Osteocyte (in vitro differentiated cells): ENCODE data around the gene MPEG1. TPM values are rescaled to one million over a fixed set of nuclear protein-coding genes. Genes with fewer than 3 reads are reported as not detected.

Experiments used
- DNase-seq: peaks from one replicate; pipeline ENCODE4 v3.0.0; 2021; ENCODE audit warnings: mixed read lengths; ENCODE audit not compliant: unreplicated experiment; ENCODE audit errors: extremely low spot score
- H3K27ac Mint-ChIP-seq: one replicate; pipeline ENCODE4 v1.8.0; 2021; ENCODE audit warnings: mild to moderate bottlenecking, mixed read lengths; ENCODE audit not compliant: unreplicated experiment
- H3K27me3 Mint-ChIP-seq: one replicate; pipeline ENCODE4 v1.8.0; 2021; ENCODE audit warnings: mixed read lengths; ENCODE audit not compliant: unreplicated experiment
- H3K36me3 Mint-ChIP-seq: one replicate; pipeline ENCODE4 v1.8.0; 2021; ENCODE audit warnings: mixed read lengths; ENCODE audit not compliant: unreplicated experiment
- H3K4me1 Mint-ChIP-seq: one replicate; pipeline ENCODE4 v1.8.0; 2021; ENCODE audit warnings: mixed read lengths; ENCODE audit not compliant: unreplicated experiment
- H3K4me3 Mint-ChIP-seq: one replicate; pipeline ENCODE4 v1.8.0; 2021; ENCODE audit warnings: mild to moderate bottlenecking, moderate library complexity, mixed read lengths; ENCODE audit not compliant: unreplicated experiment
- H3K9me3 Mint-ChIP-seq: one replicate; pipeline ENCODE4 v1.8.0; 2021; ENCODE audit warnings: mixed read lengths; ENCODE audit not compliant: unreplicated experiment
- CTCF ChIP-seq: fragments of 200-600 bp; sonication (generic); IDR thresholded peaks from 2 replicates; pipeline ENCODE4 v1.5.0; 2021; ENCODE audit warnings: antibody characterized with exemption, mild to moderate bottlenecking, moderate library complexity
- total RNA-seq: library from RNA; stranded (reverse); gene quantifications from 2 replicates; pipeline ENCODE4 v1.2.1, GENCODE V29; 2021

The MPEG1 gene
- total RNA-seq, 1 donor from 2014 or later: not detected

- Mint-ChIP-seq H3K27ac (no peak overlapping the region), H3K4me1 (no peaks in the 10 kb centered on the region), H3K4me3 (no peak overlapping the region), H3K9me3 (no peaks in the 10 kb centered on the region), H3K36me3 (no peaks in the 10 kb centered on the region), H3K27me3 (peaks cover 57% of the 10 kb centered on the region)
- no peak for DNase-seq
- TF ChIP-seq CTCF: no peak
Measured at GRCh38 chr11:59255281-59255680, 42.6 kb upstream of the MPEG1 start.

GRCh38 chr11:59254286-59254685 lies 41.6 kb upstream of the MPEG1 start:
- Mint-ChIP-seq H3K27ac (no peak overlapping the region), H3K9me3 (no peaks in the 10 kb centered on the region), H3K27me3 (peaks cover 56% of the 10 kb centered on the region), H3K4me1 (no peaks in the 10 kb centered on the region), H3K4me3 (no peak overlapping the region), H3K36me3 (no peaks in the 10 kb centered on the region)
- DNase-seq: no peak
- TF ChIP-seq CTCF: no peak

- Mint-ChIP-seq H3K9me3 (no peaks in the 10 kb centered on the region), H3K27ac (no peak overlapping the region), H3K4me3 (no peak overlapping the region), H3K4me1 (peaks cover 10% of the 10 kb centered on the region), H3K36me3 (no peaks in the 10 kb centered on the region), H3K27me3 (peaks cover 49% of the 10 kb centered on the region)
- DNase-seq: no peak
- TF ChIP-seq CTCF: no peak
Measured at GRCh38 chr11:59253001-59253400, 40.3 kb upstream of the MPEG1 start.

- H3K27ac Mint-ChIP-seq: no peak overlapping the region
- no peaks in the 10 kb centered on the region for H3K36me3 Mint-ChIP-seq
Measured at GRCh38 chr11:59249535-59249934, 36.8 kb upstream of the MPEG1 start.

More at GRCh38 chr11:59249535-59249934, 36.8 kb upstream of the MPEG1 start:
- no peak for DNase-seq
- no peaks in the 10 kb centered on the region for H3K9me3 Mint-ChIP-seq
- H3K4me3 Mint-ChIP-seq: no peak overlapping the region
- TF ChIP-seq CTCF: no peak
- peaks cover 39% of the 10 kb centered on the region for H3K27me3 Mint-ChIP-seq
- peaks cover 24% of the 10 kb centered on the region for H3K4me1 Mint-ChIP-seq
